HL-60/S4 (cell line): ENCODE data around the gene CMPK2.
"Not testable (repeated sequence)": the region's sequence is repeated elsewhere in the genome, so short reads cannot be mapped to it uniquely, and the experiment has no call there.

ENCODE experiments used
- in situ Hi-C: fragments of 300-500 bp; cut with MboI; formaldehyde crosslinking; loops from 2 replicates; pipeline ENCODE4 v1.14.3; 2022; ENCODE audit warnings: low sequenced_read_pairs

Gene CMPK2

DNA sequence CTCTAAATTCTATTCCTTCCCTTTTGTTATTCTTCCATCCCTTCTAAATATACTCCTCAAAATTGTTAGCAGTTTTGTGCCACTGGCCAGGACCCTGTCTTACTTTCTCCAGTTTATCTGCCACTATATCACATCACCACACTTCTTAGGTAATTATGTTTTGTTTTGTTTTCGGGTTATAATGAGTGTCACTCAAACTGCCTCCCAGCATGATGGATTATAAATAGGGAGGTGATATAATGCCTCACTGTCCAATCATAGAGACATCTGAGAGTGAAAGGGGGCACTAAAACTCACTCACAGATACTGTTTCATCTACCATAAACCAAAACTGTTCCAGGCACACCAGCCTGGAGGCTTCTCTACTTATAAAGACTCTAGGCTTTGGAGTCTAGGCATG, 15.3 kb upstream of the CMPK2 start:
- in situ Hi-C loops: no loop called here

DNA sequence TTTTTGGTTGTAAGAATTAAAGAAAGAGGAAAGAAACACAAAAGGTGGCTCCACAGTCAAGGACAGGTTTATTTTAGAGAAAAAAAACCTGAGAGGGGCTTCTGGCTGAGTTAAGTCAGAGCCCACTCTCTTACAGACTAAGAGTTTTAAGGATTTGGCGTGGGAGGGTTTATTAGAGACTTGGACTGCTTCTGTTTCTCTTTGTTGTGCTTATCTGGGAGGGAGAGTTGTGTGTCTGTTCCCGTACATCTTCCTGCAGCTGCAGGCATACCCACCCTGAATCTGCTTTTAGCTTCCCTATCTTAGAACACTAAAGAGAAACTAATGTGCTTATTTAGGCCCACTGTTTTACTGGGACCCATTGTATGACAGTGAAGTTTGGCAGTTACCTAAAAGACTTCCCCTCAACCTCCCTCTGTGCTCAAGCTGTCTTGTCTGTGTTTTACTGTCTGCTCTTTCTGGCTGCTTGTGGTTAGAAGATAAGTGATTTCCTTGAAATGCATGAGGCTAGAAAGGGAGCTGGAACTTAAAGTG, 14.6 kb upstream of the CMPK2 start:
- in situ Hi-C loops: no loop called here

DNA sequence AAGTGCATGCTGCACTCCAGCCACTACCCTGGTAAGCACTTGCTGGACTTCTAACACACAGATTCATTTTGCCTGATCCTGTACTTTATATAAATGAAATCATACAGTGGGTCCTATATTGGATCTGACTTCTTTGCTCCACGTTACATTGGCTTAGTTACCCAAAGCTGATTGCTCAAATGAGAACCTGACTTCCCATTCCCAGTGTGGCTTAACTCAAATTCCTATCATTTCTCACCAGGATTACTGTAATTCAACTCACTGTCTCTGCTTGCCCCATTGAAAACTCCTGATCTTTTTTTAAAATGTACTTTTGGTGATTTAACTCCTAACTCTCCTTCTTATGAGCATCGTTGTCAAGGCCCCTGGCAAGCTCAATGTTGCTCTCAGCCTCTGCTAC, 13.3 kb upstream of the CMPK2 start:
- in situ Hi-C loops: no loop called here

DNA sequence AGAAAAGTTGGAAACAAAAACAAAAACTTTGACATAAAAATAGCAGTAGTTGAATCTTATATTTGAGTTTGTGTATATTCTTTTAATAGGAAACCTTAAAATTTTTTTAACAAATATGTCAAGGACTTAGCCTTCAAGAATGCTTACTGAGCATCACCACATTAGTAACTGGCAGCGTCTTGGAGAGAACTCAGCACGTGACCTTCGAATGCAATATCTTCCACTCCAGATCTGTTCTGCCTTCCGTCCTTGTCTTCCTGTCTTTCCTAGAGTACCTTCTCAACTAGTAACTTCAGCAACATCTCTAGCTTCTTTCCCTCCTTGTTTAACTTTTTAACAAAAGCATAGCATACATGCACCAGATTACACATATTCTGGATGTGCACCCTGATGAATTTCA, 12.8 kb upstream of the CMPK2 start:
- in situ Hi-C loops: no loop called here

DNA sequence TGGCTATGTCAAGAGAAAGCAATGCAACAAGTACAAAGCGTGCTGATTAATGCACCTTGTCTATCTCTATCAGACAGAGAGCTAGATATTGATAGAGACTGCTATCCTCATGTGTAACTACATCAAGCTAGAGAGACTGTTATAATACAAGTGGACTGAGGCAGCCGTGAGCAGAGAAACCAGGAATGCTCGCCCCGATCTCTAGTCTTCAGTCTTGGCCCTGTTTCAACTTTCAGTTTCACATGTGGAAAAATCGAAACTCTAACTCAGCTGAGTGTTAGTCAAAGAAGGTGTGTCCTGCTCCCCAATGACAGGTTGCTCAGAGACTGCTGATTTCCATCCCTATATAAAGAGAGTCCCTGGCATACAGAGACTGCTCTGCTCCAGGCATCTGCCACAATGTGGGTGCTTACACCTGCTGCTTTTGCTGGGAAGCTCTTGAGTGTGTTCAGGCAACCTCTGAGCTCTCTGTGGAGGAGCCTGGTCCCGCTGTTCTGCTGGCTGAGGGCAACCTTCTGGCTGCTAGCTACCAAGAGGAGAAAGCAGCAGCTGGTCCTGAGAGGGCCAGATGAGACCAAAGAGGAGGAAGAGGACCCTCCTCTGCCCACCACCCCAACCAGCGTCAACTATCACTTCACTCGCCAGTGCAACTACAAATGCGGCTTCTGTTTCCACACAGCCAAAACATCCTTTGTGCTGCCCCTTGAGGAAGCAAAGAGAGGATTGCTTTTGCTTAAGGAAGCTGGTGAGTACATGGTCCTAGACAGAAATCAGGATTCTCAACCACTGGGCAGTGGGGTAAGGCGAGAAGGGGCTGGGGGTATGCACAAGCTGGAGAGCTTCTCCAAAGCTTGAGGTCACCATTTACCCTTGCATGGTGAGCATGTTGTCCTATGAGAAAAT, 11.9 kb upstream of the CMPK2 start, which contains the start of gene RSAD2:
Gene RSAD2, plus strand, starts transcription at position 376 of the 903 bp plus-strand sequence. Its CDS starts 24 bp downstream, at position 400.
- in situ Hi-C loops: no loop called here

DNA sequence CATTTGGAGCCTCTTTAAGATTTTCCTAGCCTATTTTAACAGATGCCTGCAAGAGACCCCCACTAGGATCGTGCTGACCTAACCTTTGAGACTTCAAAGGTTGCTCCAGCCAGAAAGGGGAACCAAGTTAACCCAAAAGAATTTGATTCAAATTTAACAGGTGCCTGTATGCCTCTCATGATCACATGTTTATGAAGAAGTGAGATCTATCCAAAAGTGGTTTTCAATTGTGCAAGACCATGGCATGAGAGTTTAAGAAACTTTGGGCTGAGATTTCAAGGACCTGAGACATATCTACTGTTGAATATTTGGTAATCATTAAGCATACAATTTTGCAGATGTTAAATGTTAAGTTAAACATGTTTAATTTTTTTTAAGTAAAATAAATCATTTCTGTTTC, 10.6 kb upstream of the CMPK2 start:
- in situ Hi-C loops: no loop called here

DNA sequence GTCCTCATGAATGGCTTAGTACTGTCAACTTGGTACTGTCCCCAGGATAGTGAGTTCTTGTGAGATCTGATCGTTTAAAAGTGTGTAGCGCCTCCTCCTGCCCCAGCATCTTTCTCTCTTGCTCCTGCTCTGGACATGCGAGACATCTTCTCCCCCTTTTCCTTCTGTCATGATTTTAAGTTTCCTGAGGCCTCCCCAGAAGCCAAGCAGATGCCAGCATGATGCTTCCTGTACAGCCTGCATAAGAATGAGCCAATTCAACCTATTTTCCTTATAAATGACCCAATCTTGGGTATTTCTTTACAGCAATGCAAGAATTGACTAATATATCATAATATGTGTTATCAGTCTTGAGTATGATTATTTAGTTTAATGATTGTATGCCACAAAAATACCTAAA, 8.3 kb upstream of the CMPK2 start:
- in situ Hi-C loops: no loop called here

DNA sequence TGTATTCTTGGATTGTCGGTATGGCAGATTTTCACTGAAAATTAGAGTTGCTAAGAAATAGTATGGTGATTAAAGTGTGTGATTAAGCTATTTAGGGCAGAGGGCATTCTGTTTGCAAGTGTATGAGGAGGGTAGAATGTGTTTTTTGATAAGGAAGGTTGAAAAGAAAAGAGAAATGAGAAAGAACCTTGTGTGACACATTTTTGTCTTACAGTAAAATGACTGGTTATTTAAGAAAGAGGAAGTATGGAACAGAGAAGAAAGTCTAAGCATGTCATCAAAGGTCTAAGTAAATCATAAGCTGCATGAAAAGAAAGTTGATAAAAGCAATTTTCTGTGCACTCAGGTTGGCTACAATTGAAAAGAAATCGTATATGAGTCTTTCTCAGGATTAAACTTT, 6.7 kb upstream of the CMPK2 start:
- in situ Hi-C loops: no loop called here

DNA sequence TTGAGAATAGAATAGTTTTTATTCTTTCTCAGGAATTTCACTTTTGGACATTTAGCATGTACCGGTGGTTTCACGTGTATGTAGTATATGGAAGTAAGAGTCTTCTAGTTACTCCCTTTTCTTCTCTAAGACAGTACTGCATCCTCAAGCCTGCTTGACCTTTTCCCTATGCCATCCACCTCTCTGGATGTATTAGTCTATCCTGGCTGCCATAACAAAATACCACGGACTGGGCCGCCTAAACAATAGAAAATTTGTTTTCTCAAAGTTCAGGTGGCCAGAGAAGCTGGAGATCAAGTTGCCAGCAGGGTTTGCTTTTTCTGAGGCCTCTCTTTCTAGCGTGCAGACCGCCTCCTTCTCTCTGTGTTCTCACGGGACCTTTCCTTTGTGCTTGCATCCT, 1.3 kb upstream of the CMPK2 start:
- in situ Hi-C loops: no loop called here

DNA sequence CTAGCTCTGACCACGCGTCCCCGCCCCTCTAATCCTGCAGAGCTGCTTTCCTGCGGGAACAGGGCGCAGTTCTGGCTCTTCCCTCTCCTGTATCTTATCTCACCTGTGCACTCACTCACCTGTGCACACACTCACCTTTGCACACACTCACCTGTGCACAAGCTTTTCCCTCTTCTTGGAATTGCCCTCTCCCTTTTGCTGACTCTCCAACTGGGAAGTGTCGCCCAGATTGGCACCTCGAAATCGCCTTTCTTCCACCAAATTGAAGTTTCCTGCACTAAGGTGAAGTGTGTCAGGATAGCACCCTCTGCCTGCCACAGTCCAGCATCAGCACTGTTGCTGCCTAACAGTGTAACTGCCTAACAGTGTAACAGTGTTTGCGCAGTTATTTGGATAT, 566 bp upstream of the CMPK2 start:
- in situ Hi-C loops: no loop called here

DNA sequence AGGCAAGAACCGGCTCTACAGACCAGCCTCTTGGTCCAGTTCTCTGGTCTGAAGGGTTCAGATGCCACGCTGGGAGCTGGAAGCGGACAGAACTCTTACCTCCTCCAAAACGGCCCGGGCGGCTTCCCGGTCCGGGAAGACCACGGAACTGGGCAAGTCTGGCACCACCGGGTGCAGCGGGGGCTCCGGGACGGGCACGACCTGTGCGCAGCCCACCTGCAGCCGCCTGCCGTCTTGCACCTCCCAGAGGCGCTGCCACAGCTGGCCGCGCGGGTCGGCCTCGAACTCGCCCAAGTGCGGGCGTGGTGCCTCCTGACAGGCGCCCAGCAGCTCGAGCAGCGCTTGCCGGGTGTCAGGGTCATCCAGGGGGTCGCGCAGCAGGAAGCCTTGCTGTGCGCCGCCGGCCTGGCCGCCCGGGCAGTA, 773 bp downstream of the CMPK2 start:
- in situ Hi-C loops: no loop called here

DNA sequence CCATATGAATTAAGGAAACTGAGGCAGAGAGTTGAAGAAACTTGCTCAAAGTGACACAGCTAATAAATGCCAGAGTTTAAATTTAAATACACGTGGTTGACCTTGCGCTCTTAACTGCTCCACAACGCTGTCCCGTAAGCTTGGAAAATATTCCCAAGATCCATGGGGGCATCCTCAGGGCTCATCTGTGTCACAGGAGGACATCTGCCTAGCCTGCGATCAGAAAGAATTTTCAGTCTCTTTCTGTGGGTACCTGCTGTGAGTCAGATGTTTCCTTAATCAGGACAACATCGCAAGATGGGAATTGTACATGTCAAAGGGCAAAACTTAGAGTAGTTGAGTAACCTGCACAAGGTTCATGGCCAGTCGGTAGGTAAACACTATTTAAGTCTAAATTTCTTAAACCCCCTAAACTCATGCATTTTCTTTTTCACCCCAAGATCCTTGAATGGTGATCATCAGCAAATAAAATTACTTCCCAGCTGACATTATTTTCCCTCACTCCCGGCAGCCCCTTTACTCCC, 1.4 kb downstream of the CMPK2 start:
- in situ Hi-C loops: no loop called here

DNA sequence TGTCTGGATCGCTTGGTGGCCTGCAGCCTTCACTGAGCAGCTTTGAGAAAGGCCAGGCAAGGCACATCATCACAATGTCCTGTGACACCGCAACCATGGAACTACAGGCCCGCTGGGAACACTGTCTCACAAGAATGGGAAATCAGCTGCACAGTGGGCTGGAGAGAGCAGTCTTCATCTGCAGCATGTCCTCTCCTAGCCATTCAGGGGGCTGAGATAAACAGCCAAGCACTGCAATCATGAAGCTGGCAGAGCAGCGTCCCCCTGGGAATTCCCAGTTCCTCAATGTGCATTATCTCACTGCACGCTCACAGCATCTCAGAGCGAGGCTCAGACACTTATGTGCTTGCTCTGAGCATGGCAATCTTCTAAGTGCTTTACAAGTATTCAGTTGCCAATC, 1.9 kb downstream of the CMPK2 start:
- in situ Hi-C loops: no loop called here

DNA sequence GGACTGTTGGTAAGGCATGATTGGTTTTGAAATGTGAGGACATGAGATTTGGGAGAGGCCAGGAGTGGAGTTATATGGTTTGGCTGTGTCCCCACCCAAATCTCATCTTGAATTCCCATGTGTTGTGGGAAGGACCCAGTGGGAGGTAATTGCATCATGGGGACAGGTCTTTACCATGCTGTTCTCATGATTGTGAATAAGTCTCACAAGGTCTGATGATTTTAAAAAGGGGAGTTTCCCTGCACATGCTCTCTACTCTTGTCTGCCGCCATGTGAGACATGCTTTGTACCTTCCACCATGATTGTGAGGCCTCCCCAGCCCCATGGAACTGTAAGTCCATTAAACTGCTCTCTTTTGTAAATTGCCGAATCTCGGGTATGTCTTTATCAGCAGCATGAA, 5.4 kb downstream of the CMPK2 start:
- in situ Hi-C loops: no loop called here

DNA sequence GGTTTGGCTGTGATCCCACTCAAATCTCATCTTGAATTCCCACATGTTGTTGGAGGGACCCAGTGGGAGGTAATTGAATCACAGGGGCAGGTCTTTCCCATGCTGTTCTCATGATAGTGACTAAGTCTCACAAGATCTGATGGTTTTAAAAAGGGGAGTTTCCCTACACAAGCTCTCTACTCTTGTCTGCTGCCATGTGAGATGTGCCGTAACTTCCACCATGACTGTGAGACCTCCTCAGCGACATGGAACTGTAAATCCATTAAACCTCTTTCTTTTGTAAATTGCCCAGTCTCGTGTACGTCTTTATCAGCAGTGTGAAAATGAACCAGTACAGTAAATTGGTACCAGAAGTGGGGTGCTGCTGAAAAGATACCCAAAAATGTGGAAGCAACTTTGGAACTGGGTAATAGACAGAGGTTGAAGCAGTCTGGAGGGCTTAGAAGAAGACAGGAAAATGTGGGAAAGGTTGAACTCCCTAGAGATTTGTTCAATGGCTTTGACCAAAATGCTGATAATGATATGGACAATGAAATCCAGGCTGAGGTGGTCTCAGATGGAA, 7.2 kb downstream of the CMPK2 start:
- in situ Hi-C loops: not testable (repeated sequence)

DNA sequence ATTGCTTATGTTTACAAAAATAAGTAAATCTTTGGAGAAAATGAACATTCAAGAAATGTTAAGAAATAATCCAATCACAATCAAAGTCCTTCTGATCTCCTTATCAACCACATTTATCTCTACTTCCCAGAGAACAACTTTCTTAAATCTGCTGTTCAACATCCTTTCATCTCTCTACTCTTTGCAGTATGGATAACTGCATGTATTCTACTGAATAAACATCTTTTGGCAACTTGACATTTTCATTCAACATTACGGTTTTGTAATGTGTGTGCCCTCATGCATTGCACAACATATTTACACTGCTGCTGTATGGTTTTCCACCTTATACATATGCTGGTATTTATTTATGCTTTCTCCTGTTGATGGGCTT, 9.2 kb downstream of the CMPK2 start:
- in situ Hi-C loops: no loop called here

DNA sequence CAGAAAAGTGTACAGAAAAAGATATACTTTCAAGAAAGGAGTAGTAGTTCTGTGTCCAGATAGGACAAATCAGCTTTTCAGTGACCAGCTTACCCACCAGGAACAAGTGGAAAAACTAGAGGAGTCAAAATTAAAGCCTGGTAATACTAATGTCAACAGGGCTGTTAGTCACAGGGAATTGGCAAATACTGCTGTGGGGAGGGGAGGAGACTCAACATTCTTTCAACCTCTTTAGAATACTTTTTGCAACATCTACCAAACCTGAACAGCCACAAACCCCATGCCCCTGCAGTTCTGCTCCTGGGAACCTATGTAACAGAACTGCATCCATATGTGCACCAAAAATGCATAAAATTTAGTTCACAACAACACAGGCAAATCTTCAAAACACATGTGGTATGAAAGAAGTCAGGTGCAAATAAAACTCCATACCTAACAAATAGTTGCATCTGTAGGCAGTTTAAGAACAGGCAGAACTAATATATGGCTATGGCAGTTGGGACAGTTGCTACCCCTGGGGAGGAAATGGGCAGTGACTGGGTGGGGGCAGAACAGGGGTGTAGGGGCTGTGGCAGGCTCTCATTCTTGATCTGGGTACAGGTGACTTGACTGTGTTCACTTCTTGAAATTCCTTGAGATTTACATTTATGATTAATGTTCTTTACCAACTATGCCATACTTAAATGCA, 9.7 kb downstream of the CMPK2 start:
- in situ Hi-C loops: no loop called here

DNA sequence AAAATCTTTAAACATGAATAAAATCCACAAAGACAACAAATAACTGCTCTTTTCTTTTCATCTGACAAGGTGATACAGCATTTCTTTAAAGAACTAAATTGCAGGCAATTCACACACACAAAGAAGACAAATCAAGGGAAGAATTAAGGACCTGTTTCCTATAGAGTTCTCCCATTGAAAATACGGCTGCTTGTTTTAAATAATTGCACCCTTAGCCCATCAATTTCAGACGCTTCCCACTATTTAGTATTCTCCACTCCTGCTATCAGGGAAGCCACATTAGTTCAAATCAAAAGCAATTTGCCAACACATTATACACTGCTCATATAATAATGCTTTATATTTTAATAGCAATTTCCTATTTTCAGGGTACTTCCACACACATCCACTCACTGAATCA, 11.3 kb downstream of the CMPK2 start:
- in situ Hi-C loops: no loop called here

DNA sequence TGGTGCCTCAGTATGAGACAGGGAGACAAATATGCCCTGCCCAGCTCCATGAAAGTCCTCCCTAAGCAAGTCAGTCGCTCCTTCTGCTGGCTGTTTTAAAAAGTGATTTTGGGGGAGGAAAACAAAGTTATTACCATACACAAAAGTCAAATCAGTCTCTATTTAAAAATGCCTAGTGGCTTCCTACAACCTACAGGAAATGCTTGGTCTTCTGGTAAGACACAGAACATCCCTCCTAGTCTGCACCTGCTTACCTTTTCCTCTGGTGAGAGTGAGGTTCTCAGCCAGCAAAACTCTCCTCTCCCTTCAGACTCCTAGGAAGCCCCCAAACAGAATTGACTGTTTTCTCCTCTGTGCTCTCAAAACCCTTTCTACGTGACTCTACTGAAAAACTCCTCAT, 13.5 kb downstream of the CMPK2 start:
- in situ Hi-C loops: no loop called here

DNA sequence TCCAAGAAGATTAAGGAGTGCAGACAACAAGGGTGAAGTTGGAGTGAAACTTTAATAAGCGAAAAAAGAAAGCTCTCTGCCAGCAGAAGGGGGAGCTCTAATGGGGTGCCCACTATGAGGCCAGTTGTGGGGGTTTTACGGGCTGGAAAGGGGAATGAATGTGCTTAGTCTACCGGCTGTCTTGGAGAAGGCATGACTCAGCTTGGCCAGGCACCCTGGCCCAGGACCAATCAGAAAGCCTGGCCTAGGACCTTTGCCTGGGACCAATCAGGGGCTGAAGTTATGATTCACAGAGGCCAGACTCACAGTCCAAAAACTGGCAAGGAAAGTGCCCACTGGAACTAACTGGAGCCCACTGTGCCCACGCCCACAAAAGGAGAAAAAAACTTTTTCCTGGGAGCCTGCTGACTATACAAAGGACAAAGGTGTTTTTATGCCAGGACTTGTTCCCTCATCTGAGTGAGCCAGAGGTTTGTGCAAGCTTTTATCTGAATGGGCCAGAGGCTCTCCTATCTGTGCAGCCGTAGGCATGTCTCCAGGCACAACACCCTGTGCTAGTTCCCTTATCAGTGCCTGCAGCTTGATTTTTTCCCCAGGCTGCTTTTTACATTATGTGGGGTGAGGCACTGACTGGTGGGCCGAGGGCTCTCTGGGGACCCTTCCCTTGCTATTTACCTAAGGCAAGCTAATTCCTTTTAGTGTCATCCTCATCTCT, 18.6 kb downstream of the CMPK2 start:
- in situ Hi-C loops: no loop called here

DNA sequence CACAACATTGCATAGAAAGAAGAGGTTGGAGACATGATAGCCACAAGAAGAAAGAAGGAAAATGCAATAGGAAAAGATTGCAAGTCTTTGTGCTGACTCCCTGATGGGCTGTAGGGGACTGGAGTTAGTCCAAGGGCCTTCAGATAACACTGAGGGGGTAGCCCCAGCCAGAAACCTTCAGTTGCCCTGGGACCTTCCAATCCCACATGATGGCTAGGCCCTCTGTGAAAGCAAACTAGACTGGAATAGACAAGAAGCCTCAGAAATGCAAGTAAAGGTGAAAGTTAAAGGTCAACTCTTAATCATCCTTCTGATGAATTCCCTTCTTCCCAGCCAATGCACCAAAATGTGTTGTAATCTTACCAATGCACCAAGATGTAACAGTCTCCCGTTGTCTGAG, 19.2 kb downstream of the CMPK2 start:
- in situ Hi-C loops: no loop called here
